Uterus (tissue), 4 donors: ENCODE measurements around the gene TRAF3IP3. TPM values are rescaled to one million over a fixed set of nuclear protein-coding genes. Genes with fewer than 3 reads are reported as not detected.

Source experiments
- DNase-seq, 2 donors: peaks; one replicate each; pipeline ENCODE4 v3.0.0-alpha.2; 2019 to 2020
- H3K27ac ChIP-seq, 2 donors: fragments of 200-600 bp; sonication (generic); 1 replicate in 1 of 2; 2 replicates in 1 of 2; pipeline ENCODE4 v1.5.1; 2016 to 2018
- H3K27me3 ChIP-seq, 2 donors: fragments of 200-600 bp; sonication (generic); one replicate each; pipeline ENCODE4 v1.5.1; 2018 to 2019; ENCODE audit warnings: control low read depth in 1 of 2
- H3K36me3 ChIP-seq, 2 donors: fragments of 200-600 bp; sonication (generic); one replicate each; pipeline ENCODE4 v1.5.1; 2019; ENCODE audit warnings: control low read depth in 1 of 2
- H3K4me1 ChIP-seq, 2 donors: fragments of 200-600 bp; sonication (generic); one replicate each; pipeline ENCODE4 v1.5.1; 2018 to 2019; ENCODE audit warnings: control low read depth in 1 of 2
- H3K4me3 ChIP-seq, 2 donors: fragments of 200-600 bp; sonication (generic); 1 replicate in 1 of 2; 2 replicates in 1 of 2; pipeline ENCODE4 v1.5.1; 2018 to 2019; ENCODE audit warnings: mild to moderate bottlenecking in 1 of 2
- H3K9me3 ChIP-seq, 2 donors: fragments of 200-600 bp; sonication (generic); one replicate each; pipeline ENCODE4 v1.5.1; 2019; ENCODE audit warnings: control low read depth in 1 of 2
- CTCF ChIP-seq, 4 experiments: fragments of 200-600 bp in 2 of 4; fragments of 450-650 bp in 2 of 4; sonication (generic) in 2 of 4; IDR thresholded peaks; one replicate each; pipeline ENCODE4 v1.5.1; 2016 to 2019; ENCODE audit warnings: antibody characterized with exemption in 4 of 4, mild to moderate bottlenecking in 2 of 4, moderate library complexity in 1 of 4
- POLR2A ChIP-seq, 2 donors: fragments of 450-650 bp; IDR thresholded peaks; one replicate each; pipeline ENCODE4 v1.6.1; 2016; ENCODE audit warnings: antibody characterized with exemption in 2 of 2, mild to moderate bottlenecking in 1 of 2, moderate library complexity in 1 of 2
- intact Hi-C: fragments of 100-400 bp; cut with DNase I; formaldehyde crosslinking; loops from one replicate; pipeline ENCODE4 v1.15.1; 2023; ENCODE audit warnings: low total_unique reads
- total RNA-seq, 4 donors: library from RNA; depleted of rRNA in 3 of 4; stranded (reverse); fragments of >200 nt in 3 of 4; gene quantifications; one replicate each; pipeline versions ENCODE4 v1.1.0 to v1.2.4, GENCODE V29; 2014 to 2023
- donor health status: DM: yes; HTN: yes; CAD: no.

The TRAF3IP3 gene
- total RNA-seq, 4 donors from 2014 or later = 1.3 to 3.2 (median 1.3) TPM; not detected in 1

- no peak overlapping the region for H3K4me3 ChIP-seq
- H3K4me1 ChIP-seq = peaks cover 0 to 7% of the 10 kb centered on the region in 2 donors
- DNase-seq = no peak
- no peaks in the 10 kb centered on the region for H3K9me3 ChIP-seq
- intact Hi-C loops = no loop called here
- H3K27me3 ChIP-seq = no peaks in the 10 kb centered on the region
- H3K27ac ChIP-seq = no peak overlapping the region
- TF ChIP-seq POLR2A (IDR thresholded peaks at IDR 0.05) = no peak
- no peak for TF ChIP-seq CTCF (IDR thresholded peaks at IDR 0.05)
- no peaks in the 10 kb centered on the region for H3K36me3 ChIP-seq
Observed at GRCh38 chr1:209770636-209771415, 15.0 kb downstream of the TRAF3IP3 start.

DNA sequence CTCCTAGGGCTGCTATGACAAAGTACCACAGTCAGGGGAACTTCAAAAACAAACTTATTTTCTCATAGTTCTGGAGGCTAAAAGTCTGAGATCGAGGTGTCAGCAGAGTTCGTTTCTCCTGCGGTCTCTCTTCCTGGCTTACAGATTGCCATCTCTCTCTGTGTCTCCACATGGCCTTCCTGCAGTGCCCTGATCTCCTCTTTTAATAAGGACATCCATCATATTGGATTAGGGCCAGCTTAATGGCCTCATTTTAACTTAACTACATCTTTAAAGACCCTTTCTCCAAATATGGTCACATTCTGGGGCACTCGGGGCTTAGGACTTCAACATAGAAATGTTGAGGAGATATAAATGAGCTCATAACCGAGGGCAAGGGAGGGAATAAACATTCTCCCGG lies 16.3 kb downstream of the TRAF3IP3 start:
- H3K4me1 ChIP-seq = peaks cover 0 to 7% of the 10 kb centered on the region in 2 donors
- H3K36me3 ChIP-seq = no peaks in the 10 kb centered on the region
- no peak overlapping the region for H3K27ac ChIP-seq
- H3K4me3 ChIP-seq = no peak overlapping the region
- no peak for DNase-seq
- H3K27me3 ChIP-seq = no peaks in the 10 kb centered on the region
- intact Hi-C loops = no loop called here
- no peak for TF ChIP-seq CTCF (IDR thresholded peaks at IDR 0.05)
- no peak for TF ChIP-seq POLR2A (IDR thresholded peaks at IDR 0.05)
- H3K9me3 ChIP-seq = no peaks in the 10 kb centered on the region

- TF ChIP-seq CTCF (IDR thresholded peaks at IDR 0.05) (no peak), POLR2A (IDR thresholded peaks at IDR 0.05) (no peak)
- intact Hi-C loops = no loop called here
Observed at GRCh38 chr1:209774592-209774991, 18.7 kb downstream of the TRAF3IP3 start.

DNA sequence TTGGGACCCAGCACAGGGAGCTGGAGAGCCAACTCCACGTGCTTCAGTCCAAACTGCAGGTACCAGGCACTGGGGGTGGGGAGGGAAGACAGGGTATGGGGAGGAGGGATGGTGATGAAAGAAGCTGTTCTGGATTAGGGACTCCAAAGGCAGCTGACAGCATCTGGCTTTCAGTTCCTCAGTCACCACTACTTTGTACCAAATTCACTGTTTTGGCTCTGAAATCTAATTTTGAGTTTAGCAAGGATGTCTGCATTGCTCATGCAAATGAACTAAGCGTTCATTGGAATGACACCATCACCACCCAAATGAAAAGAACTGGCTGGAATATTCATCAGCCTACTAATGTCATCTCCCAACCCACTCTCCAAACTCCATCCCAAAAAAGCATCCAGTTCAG lies 19.8 kb downstream of the TRAF3IP3 start:
- DNase-seq = no peak
- H3K27me3 ChIP-seq = no peaks in the 10 kb centered on the region
- no peaks in the 10 kb centered on the region for H3K36me3 ChIP-seq
- no peaks in the 10 kb centered on the region for H3K4me1 ChIP-seq
- intact Hi-C loops = no loop called here
- no peak overlapping the region for H3K4me3 ChIP-seq
- no peak overlapping the region for H3K27ac ChIP-seq
- TF ChIP-seq POLR2A (IDR thresholded peaks at IDR 0.05) (no peak), CTCF (IDR thresholded peaks at IDR 0.05) (no peak)
- no peaks in the 10 kb centered on the region for H3K9me3 ChIP-seq

More at GRCh38 chr1:209774592-209774991, 18.7 kb downstream of the TRAF3IP3 start:
- H3K27me3 ChIP-seq = no peaks in the 10 kb centered on the region
- H3K4me3 ChIP-seq = no peak overlapping the region
- no peaks in the 10 kb centered on the region for H3K36me3 ChIP-seq
- no peak for DNase-seq
- no peaks in the 10 kb centered on the region for H3K4me1 ChIP-seq
- no peak overlapping the region for H3K27ac ChIP-seq
- H3K9me3 ChIP-seq = no peaks in the 10 kb centered on the region

DNA sequence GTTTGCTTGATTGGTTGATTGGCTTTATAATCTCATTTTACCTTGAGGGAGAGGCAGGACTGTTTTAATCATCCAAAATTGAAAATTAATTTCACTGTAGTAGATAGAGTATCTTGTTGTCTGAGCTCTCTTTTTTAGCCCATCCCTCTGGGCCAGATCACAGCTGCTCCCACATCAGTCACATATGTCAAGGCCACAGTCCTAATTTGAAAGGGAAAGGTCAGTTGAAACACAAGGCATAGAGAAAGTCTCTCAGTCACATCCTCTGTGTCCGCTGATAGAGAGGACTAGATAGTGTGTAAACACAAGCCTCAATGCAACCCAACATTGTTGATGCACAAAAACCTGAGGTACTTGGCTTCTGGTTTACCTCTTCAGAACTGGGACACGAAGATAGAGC lies 21.7 kb downstream of the TRAF3IP3 start:
- no peaks in the 10 kb centered on the region for H3K27me3 ChIP-seq
- no peaks in the 10 kb centered on the region for H3K9me3 ChIP-seq
- TF ChIP-seq POLR2A (IDR thresholded peaks at IDR 0.05) (no peak), CTCF (IDR thresholded peaks at IDR 0.05) (no peak)
- DNase-seq = no peak
- no peaks in the 10 kb centered on the region for H3K4me1 ChIP-seq
- H3K27ac ChIP-seq = no peak overlapping the region
- intact Hi-C loops = no loop called here
- no peaks in the 10 kb centered on the region for H3K36me3 ChIP-seq
- H3K4me3 ChIP-seq = no peak overlapping the region
